GM04504 (cell line): Measurements from ENCODE around the gene ATG5.
"Not testable (repeated sequence)": the region's sequence is repeated elsewhere in the genome, so short reads cannot be mapped to it uniquely, and the experiment has no call there.

Experiments used
- DNase-seq: peaks from one replicate; pipeline ENCODE4 v3.0.0-alpha.2; 2012; ENCODE audit warnings: low read depth

ATG5 gene

DNA sequence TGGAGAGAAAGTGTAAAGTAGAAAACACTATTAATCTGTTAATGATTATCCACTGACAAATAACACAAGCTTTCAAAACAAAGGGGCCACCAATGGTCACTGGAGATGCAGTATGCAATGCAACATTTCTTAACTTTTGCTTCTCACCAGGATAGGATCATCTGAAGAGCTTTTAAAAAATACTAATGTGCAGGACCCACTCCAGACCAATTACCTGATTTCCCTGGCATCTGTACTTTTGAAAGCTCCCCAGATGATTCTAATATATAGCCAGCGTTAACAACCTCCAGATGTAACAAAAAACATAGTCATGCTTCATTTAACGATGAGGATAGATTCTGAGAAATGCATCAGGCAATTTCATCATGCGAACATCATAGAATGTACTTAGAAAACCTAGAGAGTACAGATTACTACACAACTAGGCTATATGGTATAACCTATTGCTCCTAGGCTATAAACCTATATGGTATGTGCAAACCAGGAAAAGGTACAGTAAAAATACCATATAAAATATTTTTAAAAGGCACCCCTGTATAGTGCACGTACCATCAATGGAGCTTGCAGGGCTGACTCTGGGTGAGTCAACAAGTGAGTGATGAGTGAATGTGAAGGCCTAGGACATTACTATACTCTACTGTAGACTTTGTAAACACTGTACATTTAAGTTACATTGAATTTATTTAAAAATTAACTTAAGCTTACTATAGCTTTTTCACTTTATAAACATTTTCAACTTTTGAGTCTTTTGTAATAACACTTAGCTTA is 69.2 kb downstream of the ATG5 start:
- peak; percentile 72 for DNase-seq

DNA sequence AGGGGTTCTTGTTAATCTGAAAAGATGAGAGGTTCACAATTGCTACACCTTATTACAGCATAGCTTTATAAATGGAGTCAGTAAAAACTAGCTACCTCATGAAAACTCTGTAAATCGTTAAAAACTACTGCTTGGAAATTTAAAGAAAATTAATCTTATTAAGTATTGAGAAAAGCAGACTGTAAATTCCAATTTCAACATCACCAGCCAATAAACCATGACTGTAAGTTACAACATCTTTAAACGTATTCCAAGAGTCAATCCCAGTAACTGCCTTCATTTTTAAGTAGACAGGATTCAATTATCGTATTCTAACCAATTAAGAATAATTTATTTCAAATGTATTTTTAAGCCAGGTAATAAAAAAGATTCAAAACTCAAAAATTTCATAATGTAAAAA is 70.3 kb downstream of the ATG5 start:
- DNase-seq: no peak

DNA sequence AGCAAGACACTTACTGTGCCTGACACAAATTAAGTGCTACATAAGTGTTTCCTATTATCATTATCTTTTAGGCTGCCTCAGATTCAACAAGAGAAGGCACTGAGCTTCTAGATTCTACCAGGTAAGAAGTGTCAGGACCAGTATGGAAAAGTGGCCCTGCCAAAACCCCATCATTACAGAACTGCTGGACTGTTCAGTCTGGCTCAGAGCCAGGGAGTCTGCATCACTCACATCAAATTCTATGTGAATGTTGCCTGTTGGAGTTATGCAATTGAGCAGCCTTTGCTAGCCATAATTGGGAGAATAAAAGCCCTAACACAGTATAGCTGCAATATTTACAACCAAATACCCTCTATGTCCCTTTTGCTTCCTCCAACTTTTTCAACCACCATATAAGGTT is 70.9 kb downstream of the ATG5 start:
- DNase-seq: no peak

- peak; percentile 46 for DNase-seq
Measured at GRCh38 chr6:106253731-106254130, 71.8 kb downstream of the ATG5 start.

DNA sequence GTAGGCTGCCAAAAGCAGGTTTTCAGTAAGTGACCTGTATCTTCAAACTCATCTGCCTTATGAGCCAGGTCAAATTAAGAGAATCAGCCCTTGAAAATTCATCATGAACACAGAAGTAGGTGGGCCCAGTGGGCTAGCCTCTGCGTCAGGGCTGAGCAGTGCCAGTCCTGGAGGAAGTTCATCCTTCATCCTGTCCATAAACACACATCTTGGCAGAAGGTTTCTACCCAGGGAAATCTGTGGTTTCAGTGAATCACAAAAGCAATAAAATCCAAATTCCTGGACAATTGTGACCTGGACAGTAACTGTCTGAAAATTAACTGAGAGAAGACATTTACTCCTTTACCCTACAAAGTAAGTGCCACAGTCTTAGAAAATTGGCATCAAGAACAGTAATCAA is 72.4 kb downstream of the ATG5 start:
- peak; percentile 84 for DNase-seq

DNA sequence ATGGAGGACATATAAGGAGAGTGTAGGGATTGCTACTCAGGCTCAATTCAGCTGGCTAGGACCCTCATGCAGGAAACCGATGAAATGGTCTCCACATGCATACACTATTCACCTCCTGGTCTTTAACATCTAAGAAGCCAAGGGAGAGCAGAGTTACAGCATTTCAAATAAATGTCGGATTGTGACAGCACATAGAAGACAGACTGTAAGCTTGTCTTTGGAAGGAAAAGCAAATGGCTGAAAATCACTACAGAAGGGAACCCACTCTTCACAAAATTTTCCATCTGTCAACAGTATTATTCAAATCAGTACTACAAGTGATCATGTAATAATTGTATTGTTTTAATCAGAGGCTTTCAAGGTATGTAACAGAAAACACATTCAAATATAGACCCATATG is 72.9 kb downstream of the ATG5 start:
- DNase-seq: no peak

DNA sequence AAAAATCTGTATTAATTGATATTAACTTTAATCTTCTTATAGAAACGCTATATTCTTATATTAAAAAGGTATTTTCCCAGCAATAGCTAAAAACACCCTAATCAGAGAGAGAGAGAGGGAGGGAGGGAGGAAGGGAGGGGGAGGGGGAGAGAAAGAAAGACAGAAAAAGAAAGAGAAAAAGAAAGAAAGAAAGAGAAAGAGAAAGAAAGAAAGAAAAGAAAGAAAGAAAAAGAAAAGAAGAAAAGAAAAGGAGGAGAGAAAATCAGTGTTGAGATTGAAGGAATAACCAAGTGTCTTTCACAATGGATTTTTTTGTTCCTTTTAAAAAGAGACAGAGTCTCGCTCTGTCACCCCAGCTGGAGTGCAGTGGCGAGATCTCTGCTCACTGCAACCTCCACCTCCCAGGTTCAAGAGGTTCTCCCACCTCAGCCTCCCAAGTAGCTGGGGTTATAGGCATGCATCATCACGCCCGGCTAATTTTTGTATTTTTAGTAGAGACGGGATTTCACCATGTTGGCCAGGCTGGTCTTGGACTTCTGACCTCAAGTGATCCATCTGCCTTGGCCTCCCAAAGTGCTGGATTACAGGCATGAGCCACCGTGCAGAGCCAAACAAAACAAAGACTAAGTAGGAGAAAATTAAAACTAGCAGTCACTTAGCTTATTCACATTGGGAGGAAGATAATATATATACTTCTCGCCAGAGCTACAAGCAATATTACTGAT is 73.9 kb downstream of the ATG5 start:
- DNase-seq: not testable (repeated sequence)

DNA sequence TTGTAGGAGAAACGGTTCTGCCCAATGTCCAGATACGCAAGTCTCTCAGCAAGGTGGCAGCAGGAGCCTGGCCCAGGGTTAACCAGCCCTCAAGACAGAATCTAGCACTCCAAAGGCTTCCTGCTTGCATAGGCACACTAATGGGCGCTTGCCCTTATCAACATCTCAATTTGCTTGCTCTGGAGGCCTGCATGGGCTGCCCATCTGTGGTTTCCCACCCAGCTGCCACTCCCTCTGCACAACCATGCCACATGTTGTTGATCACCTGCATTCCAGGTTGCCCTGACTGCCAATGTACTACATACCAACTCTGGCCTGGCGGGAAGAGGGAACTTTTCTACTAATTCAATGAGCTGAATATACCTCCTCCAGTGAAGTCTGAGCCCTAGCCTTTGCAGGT is 74.6 kb downstream of the ATG5 start:
- DNase-seq: no peak

- no peak for DNase-seq
Measured at GRCh38 chr6:106249658-106250057, 75.9 kb downstream of the ATG5 start.

GRCh38 chr6:106247733-106248132 is 77.8 kb downstream of the ATG5 start:
- DNase-seq: no peak

- DNase-seq: no peak
Measured at GRCh38 chr6:106247293-106247692, 78.3 kb downstream of the ATG5 start.

DNA sequence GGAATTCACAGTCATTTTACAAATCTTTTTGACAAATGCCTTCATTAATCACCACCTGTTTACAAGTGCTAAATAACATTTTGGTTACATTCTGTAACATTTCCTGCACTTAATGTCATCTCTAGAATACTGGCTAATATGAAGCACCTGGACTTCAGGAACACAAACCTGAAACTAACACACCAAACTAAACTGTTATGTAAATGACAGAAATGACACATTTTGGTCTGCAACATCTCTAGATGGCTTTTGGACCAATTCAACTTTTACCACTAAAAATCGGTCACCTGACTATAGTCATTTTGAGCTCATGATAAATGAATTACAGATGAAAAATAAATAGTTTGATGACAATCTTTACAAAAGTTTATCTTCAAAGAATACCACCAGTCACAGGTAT is 80.6 kb downstream of the ATG5 start:
- no peak for DNase-seq

DNA sequence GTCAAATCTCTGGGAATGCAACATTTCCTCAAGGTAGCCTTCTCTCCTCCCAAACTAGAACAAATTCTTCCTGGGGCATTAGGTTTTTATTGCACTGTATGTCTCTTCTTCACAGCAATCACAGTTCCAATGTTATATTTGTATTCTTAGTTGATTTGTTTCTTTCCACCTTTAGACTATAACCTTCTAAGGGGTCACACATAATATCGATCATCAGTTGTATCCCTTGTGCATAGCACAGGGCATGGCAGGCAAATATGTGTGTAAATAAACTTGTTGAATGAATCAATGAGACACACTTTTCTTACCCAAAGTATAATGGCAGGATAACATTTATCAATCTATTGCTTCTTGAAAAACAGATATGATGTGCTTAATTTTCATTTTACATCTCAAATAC is 81.0 kb downstream of the ATG5 start:
- no peak for DNase-seq

DNA sequence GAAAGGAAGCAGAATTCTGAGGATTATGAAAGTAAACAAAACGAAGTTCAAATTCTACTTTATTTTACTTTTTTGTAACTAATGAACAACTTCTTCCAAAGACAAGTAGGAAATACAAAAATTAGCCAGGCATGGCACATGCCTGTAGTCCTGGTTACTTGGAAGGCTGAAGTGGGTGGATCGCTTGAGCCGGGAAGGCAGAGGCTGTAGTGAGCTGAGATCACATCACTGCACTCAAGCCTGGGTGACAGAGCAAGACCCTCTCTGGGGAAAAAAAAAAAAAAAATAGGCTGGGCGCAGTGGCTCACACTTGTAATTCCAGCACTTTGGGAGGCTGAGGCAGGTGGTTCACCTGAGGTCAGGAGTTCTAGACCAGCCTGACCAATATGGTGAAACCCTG is 82.3 kb downstream of the ATG5 start:
- DNase-seq: no peak

GRCh38 chr6:106241498-106241897 is 84.1 kb downstream of the ATG5 start:
- DNase-seq: no peak

GRCh38 chr6:106237286-106237685 is 88.3 kb downstream of the ATG5 start:
- no peak for DNase-seq

- not testable (repeated sequence) for DNase-seq
Measured at GRCh38 chr6:106229876-106230445, 95.6 kb downstream of the ATG5 start.

- no peak for DNase-seq
Measured at GRCh38 chr6:106227612-106228507, 97.7 kb downstream of the ATG5 start.

GRCh38 chr6:106226676-106227075 is 98.9 kb downstream of the ATG5 start:
- DNase-seq: no peak

DNA sequence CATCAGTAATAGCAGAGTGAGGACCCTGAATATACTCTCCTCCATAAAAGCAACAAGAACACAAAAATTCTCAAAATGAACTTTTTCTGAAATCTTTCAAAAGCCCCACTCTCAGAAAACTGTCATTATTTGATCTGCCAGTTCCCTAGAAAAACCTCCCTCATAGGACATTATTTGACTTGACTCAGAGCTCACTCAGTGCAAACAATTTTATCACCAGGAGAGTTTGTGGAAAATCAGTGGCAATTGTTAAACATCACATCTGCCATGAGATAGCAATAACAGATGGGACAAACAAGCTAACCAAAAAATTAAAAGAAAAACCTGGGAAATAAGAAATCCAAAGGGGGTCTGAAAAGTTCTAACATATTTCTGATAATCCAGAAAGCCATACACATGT is 100.0 kb downstream of the ATG5 start:
- DNase-seq: no peak

DNA sequence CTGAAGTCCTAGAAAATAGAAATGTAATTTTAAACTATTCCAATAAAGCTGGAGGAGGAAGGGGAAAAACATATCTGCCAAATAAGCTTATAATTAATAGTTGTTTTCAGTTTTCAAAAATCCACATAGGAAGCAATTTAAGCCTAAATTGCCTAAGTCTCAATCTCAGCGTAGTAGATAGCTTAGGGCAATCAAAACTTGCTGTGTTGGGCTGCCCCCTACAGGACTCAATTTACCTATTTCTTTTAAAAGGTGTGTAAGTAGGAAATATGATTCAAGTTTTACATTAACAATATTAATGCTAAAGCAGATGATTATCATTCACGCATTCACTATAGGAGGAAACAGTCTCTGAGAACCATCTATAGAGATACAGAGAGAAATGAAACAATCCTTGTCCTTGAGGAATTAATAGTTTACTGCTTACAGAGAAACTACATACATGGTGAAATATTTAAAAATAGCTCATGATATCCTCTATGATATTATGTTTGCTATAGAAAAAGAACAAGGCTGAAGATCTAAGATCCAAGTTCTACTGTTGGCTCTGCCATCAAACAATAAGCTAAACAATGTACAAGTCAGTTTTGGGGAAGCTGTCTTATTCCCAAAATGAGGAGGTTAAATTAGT is 102.1 kb downstream of the ATG5 start:
- peak; percentile 53 for DNase-seq

GRCh38 chr6:106220485-106220884 is 105.1 kb downstream of the ATG5 start:
- DNase-seq: no peak
